ENCODE data around the gene BBOF1.
A peak's percentile ranks its signal among the peaks of the same experiment; 100 is the strongest.
"Not testable (repeated sequence)": the region's sequence is repeated elsewhere in the genome, so short reads cannot be mapped to it uniquely, and the experiment has no call there.

The BBOF1 gene

GRCh38 chr14:74085047-74085637 lies 66.0 kb downstream of the BBOF1 start:
- no peaks in the 10 kb centered on the region for H3K27me3 ChIP-seq (ENCODE audit: insufficient read depth, low read length)

GRCh38 chr14:74085828-74086227 lies 66.7 kb downstream of the BBOF1 start:
- no peak overlapping the region for H2AFZ ChIP-seq (ENCODE audit: low read depth, low read length)
- peak overlapping the region; percentile 93 for H3K4me3 ChIP-seq (ENCODE audit: low read length)

More at GRCh38 chr14:74085047-74085637, 66.0 kb downstream of the BBOF1 start:
- Histone ChIP-seq H3K4me1 (ENCODE audit: insufficient read depth, low read length) (peaks cover 21% of the 10 kb centered on the region), H3K36me3 (ENCODE audit: insufficient read depth, low read length) (no peaks in the 10 kb centered on the region), H3K9me3 (ENCODE audit: low read length) (no peaks in the 10 kb centered on the region), H2AFZ (ENCODE audit: low read depth, low read length) (peak overlapping the region; percentile 82), H3K4me3 (ENCODE audit: low read length) (peak overlapping the region; percentile 93)

GRCh38 chr14:74089251-74090020 lies 70.3 kb downstream of the BBOF1 start:
- no peaks in the 10 kb centered on the region for H3K9me3 ChIP-seq (ENCODE audit: low read length)
- H3K4me1 ChIP-seq (ENCODE audit: insufficient read depth, low read length) = peaks cover 14% of the 10 kb centered on the region
- peaks cover 13% of the 10 kb centered on the region for H3K36me3 ChIP-seq (ENCODE audit: insufficient read depth, low read length)
- H3K4me3 ChIP-seq (ENCODE audit: low read length) = no peak overlapping the region
- no peaks in the 10 kb centered on the region for H3K27me3 ChIP-seq (ENCODE audit: insufficient read depth, low read length)
- H2AFZ ChIP-seq (ENCODE audit: low read depth, low read length) = no peak overlapping the region

More at GRCh38 chr14:74085828-74086227, 66.7 kb downstream of the BBOF1 start:
- Histone ChIP-seq H3K27me3 (ENCODE audit: insufficient read depth, low read length) (no peaks in the 10 kb centered on the region), H3K36me3 (ENCODE audit: insufficient read depth, low read length) (peaks cover 1% of the 10 kb centered on the region), H3K9me3 (ENCODE audit: low read length) (no peaks in the 10 kb centered on the region), H3K4me1 (ENCODE audit: insufficient read depth, low read length) (peaks cover 21% of the 10 kb centered on the region)

DNA sequence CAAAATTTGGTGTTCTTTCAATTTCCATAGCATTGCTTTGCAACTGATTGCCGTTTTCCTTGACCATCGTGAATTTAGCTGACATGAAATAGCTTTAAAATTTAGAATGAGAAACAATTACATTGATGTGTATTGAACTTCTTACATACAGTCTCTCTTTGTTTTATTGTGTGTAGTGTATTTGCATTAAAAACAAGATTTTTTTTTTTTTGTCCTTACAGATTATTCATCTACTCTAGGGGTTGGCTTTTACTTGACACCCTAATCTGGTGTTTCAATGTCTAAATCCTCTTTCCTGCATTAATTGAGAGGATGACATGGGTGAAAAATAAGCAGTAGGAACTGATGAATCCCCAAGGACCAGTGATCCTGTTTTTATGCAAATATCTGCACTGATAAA lies 86.2 kb downstream of the BBOF1 start:
- H3K9me3 ChIP-seq (ENCODE audit: low read length) = no peaks in the 10 kb centered on the region
- H3K27me3 ChIP-seq (ENCODE audit: insufficient read depth, low read length) = no peaks in the 10 kb centered on the region
- H3K4me3 ChIP-seq (ENCODE audit: low read length) = no peak overlapping the region
- H2AFZ ChIP-seq (ENCODE audit: low read depth, low read length) = no peak overlapping the region
- peaks cover 32% of the 10 kb centered on the region for H3K36me3 ChIP-seq (ENCODE audit: insufficient read depth, low read length)
- H3K4me1 ChIP-seq (ENCODE audit: insufficient read depth, low read length) = no peaks in the 10 kb centered on the region

DNA sequence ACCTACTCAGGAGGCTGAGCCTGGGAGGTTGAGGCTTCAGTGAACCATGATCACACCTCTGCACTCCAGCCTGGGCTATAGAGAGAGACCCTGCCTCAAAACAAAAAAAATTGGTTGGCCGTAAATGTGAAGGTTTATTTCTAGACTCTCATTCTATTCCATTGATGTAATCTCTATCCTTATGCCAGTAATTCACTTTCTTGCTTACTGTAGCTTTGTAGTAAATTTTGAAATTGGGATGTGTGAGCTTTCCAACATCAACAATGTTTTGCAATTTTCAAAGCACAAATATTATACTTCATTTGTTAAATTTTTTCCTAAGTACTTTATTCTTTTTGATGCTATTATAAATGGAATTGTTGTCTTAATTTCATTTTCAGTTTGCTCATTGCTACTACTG lies 90.2 kb downstream of the BBOF1 start:
- Histone ChIP-seq H3K9me3 (ENCODE audit: low read length) (no peaks in the 10 kb centered on the region), H3K27me3 (ENCODE audit: insufficient read depth, low read length) (no peaks in the 10 kb centered on the region), H3K36me3 (ENCODE audit: insufficient read depth, low read length) (peaks cover 21% of the 10 kb centered on the region), H3K4me3 (ENCODE audit: low read length) (no peak overlapping the region), H3K4me1 (ENCODE audit: insufficient read depth, low read length) (no peaks in the 10 kb centered on the region), H2AFZ (ENCODE audit: low read depth, low read length) (no peak overlapping the region)

GRCh38 chr14:74111395-74112216 lies 92.5 kb downstream of the BBOF1 start:
- H2AFZ ChIP-seq (ENCODE audit: low read depth, low read length); H3K4me3 ChIP-seq (ENCODE audit: low read length); H3K9me3 ChIP-seq (ENCODE audit: low read length); H3K4me1 ChIP-seq (ENCODE audit: insufficient read depth, low read length); H3K27me3 ChIP-seq (ENCODE audit: insufficient read depth, low read length): not testable (repeated sequence)
- peaks cover 18% of the 10 kb centered on the region for H3K36me3 ChIP-seq (ENCODE audit: insufficient read depth, low read length)

Data from neuron (in vitro differentiated cells).